ENCODE data around the gene BEND6. TPM values are rescaled to one million over a fixed set of nuclear protein-coding genes. Genes with fewer than 3 reads are reported as not detected.
"Not testable (repeated sequence)": the region's sequence is repeated elsewhere in the genome, so short reads cannot be mapped to it uniquely, and the experiment has no call there.

The BEND6 gene
- total RNA-seq, 4 donors from 2014 or later: not detected

GRCh38 chr6:56999049-56999448 lies 44.1 kb downstream of the BEND6 start:
- no peak overlapping the region for H3K27ac ChIP-seq
- TF ChIP-seq POLR2A (IDR thresholded peaks at IDR 0.05) (no peak), CTCF (IDR thresholded peaks at IDR 0.05) (no peak)
- H3K36me3 ChIP-seq: no peaks in the 10 kb centered on the region
- H3K4me3 ChIP-seq: no peak overlapping the region
- DNase-seq: no peak
- no peaks in the 10 kb centered on the region for H3K27me3 ChIP-seq
- no peaks in the 10 kb centered on the region for H3K9me3 ChIP-seq
- H3K4me1 ChIP-seq: no peaks in the 10 kb centered on the region

- not testable (repeated sequence) for H3K4me1 ChIP-seq, H3K36me3 ChIP-seq
Measured at GRCh38 chr6:56999748-57000147, 44.8 kb downstream of the BEND6 start.

GRCh38 chr6:57002197-57002596 lies 47.3 kb downstream of the BEND6 start:
- Histone ChIP-seq H3K9me3 (no peaks in the 10 kb centered on the region), H3K27me3 (no peaks in the 10 kb centered on the region), H3K4me3 (no peak overlapping the region), H3K36me3 (no peaks in the 10 kb centered on the region), H3K4me1 (no peaks in the 10 kb centered on the region), H3K27ac (no peak overlapping the region)
- TF ChIP-seq POLR2A (IDR thresholded peaks at IDR 0.05) (no peak), CTCF (IDR thresholded peaks at IDR 0.05) (no peak)
- no peak for DNase-seq

More at GRCh38 chr6:56999748-57000147, 44.8 kb downstream of the BEND6 start:
- H3K27ac ChIP-seq, DNase-seq, H3K27me3 ChIP-seq, H3K9me3 ChIP-seq, H3K4me3 ChIP-seq: not testable (repeated sequence)

- Histone ChIP-seq H3K9me3 (no peaks in the 10 kb centered on the region), H3K27me3 (no peaks in the 10 kb centered on the region), H3K36me3 (no peaks in the 10 kb centered on the region), H3K4me1 (no peaks in the 10 kb centered on the region), H3K4me3 (no peak overlapping the region), H3K27ac (no peak overlapping the region)
- DNase-seq: no peak
- no peak for TF ChIP-seq CTCF (IDR thresholded peaks at IDR 0.05)
Measured at GRCh38 chr6:57004292-57004691, 49.4 kb downstream of the BEND6 start.

GRCh38 chr6:57006101-57006500 lies 51.2 kb downstream of the BEND6 start:
- Histone ChIP-seq H3K4me1 (no peaks in the 10 kb centered on the region), H3K27ac (no peak overlapping the region), H3K27me3 (no peaks in the 10 kb centered on the region), H3K9me3 (no peaks in the 10 kb centered on the region), H3K4me3 (no peak overlapping the region), H3K36me3 (no peaks in the 10 kb centered on the region)
- DNase-seq: no peak
- TF ChIP-seq CTCF (IDR thresholded peaks at IDR 0.05) (no peak), POLR2A (IDR thresholded peaks at IDR 0.05) (no peak)

GRCh38 chr6:57008069-57008468 lies 53.2 kb downstream of the BEND6 start:
- not testable (repeated sequence) for H3K36me3 ChIP-seq, H3K27me3 ChIP-seq, H3K9me3 ChIP-seq, H3K4me1 ChIP-seq, H3K27ac ChIP-seq, DNase-seq, H3K4me3 ChIP-seq

- Histone ChIP-seq H3K27ac (no peak overlapping the region), H3K9me3 (no peaks in the 10 kb centered on the region), H3K4me1 (no peaks in the 10 kb centered on the region), H3K4me3 (no peak overlapping the region), H3K27me3 (no peaks in the 10 kb centered on the region), H3K36me3 (no peaks in the 10 kb centered on the region)
- DNase-seq: no peak
- TF ChIP-seq CTCF (IDR thresholded peaks at IDR 0.05) (no peak), POLR2A (IDR thresholded peaks at IDR 0.05) (no peak)
Measured at GRCh38 chr6:57013521-57013926, 58.6 kb downstream of the BEND6 start.
